ENCODE results near the gene GTF3C2. TPM values are rescaled to one million over a fixed set of nuclear protein-coding genes. Genes with fewer than 3 reads are reported as not detected.

The GTF3C2 gene
- total and polyA plus RNA-seq, 2 of the 13 experiments (the other 11 are each of a cell fraction or from before 2014, with no cell fraction given), result 77.5 to 130 TPM

DNA sequence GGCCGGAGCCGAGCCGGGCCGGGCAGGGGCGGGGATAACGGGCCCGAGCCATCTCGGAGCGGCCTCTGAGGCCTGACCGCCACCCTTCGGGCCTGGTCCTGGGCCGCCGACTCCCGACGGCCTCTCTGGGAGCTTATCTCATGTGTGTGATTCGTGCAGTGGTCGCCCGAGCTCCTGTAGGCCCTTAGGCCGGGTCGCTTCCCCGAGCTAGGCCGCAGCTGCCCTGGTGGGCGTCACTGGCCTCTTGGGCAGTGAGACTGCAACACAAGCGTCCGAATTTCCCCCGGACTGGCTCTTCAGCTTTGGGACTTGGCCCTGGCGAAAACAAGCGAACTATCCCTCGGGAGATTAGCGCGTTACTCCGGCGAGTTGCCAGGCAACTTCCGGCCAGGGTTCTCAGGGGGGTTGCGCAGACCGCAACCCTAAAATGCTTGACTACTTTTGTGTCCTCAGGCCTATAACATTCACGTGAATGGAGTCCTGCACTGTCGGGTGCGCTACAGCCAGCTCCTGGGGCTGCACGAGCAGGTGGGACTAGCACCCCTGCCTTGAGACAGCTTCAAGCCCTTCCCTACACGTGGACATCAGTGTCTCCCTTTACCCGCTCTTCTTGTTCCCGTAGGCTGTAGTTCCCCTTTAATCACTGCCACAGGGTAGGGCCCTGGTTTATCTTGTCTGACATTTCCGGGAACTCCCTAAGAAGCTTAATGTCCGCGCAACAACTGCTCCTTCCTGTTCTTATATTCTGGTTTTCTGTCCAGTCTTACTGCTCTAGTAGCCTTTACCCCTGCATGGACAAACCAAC is 14.5 kb upstream of the GTF3C2 start (continued):
- TF ChIP-seq, protein P1, sequence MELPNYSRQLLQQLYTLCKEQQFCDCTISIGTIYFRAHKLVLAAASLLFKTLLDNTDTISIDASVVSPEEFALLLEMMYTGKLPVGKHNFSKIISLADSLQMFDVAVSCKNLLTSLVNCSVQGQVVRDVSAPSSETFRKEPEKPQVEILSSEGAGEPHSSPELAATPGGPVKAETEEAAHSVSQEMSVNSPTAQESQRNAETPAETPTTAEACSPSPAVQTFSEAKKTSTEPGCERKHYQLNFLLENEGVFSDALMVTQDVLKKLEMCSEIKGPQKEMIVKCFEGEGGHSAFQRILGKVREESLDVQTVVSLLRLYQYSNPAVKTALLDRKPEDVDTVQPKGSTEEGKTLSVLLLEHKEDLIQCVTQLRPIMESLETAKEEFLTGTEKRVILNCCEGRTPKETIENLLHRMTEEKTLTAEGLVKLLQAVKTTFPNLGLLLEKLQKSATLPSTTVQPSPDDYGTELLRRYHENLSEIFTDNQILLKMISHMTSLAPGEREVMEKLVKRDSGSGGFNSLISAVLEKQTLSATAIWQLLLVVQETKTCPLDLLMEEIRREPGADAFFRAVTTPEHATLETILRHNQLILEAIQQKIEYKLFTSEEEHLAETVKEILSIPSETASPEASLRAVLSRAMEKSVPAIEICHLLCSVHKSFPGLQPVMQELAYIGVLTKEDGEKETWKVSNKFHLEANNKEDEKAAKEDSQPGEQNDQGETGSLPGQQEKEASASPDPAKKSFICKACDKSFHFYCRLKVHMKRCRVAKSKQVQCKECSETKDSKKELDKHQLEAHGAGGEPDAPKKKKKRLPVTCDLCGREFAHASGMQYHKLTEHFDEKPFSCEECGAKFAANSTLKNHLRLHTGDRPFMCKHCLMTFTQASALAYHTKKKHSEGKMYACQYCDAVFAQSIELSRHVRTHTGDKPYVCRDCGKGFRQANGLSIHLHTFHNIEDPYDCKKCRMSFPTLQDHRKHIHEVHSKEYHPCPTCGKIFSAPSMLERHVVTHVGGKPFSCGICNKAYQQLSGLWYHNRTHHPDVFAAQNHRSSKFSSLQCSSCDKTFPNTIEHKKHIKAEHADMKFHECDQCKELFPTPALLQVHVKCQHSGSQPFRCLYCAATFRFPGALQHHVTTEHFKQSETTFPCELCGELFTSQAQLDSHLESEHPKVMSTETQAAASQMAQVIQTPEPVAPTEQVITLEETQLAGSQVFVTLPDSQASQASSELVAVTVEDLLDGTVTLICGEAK (IDR thresholded peaks at IDR 0.05), result no peak
- TF ChIP-seq, protein P1 (CRISPR knock-in tag; IDR thresholded peaks at IDR 0.05), result no peak; the same call in 1 of the 2 replicates
- no peak for TF ChIP-seq ATRX (CRISPR knock-in tag; IDR thresholded peaks at IDR 0.05; ENCODE audit: borderline replicate concordance)
- TF ChIP-seq, protein P2, sequence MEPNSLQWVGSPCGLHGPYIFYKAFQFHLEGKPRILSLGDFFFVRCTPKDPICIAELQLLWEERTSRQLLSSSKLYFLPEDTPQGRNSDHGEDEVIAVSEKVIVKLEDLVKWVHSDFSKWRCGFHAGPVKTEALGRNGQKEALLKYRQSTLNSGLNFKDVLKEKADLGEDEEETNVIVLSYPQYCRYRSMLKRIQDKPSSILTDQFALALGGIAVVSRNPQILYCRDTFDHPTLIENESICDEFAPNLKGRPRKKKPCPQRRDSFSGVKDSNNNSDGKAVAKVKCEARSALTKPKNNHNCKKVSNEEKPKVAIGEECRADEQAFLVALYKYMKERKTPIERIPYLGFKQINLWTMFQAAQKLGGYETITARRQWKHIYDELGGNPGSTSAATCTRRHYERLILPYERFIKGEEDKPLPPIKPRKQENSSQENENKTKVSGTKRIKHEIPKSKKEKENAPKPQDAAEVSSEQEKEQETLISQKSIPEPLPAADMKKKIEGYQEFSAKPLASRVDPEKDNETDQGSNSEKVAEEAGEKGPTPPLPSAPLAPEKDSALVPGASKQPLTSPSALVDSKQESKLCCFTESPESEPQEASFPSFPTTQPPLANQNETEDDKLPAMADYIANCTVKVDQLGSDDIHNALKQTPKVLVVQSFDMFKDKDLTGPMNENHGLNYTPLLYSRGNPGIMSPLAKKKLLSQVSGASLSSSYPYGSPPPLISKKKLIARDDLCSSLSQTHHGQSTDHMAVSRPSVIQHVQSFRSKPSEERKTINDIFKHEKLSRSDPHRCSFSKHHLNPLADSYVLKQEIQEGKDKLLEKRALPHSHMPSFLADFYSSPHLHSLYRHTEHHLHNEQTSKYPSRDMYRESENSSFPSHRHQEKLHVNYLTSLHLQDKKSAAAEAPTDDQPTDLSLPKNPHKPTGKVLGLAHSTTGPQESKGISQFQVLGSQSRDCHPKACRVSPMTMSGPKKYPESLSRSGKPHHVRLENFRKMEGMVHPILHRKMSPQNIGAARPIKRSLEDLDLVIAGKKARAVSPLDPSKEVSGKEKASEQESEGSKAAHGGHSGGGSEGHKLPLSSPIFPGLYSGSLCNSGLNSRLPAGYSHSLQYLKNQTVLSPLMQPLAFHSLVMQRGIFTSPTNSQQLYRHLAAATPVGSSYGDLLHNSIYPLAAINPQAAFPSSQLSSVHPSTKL (CRISPR knock-in tag; IDR thresholded peaks at IDR 0.05), result no peak
- TF ChIP-seq ZEB1 (IDR thresholded peaks at IDR 0.05; ENCODE audit: insufficient replicate concordance, low read depth), result no peak
- no peak; the same call in 1 of the 2 replicates for TF ChIP-seq WIZ (CRISPR knock-in tag; IDR thresholded peaks at IDR 0.05)
- TF ChIP-seq ZKSCAN8 (CRISPR knock-in tag; IDR thresholded peaks at IDR 0.05; ENCODE audit: borderline replicate concordance), result no peak
- TF ChIP-seq, protein P3, sequence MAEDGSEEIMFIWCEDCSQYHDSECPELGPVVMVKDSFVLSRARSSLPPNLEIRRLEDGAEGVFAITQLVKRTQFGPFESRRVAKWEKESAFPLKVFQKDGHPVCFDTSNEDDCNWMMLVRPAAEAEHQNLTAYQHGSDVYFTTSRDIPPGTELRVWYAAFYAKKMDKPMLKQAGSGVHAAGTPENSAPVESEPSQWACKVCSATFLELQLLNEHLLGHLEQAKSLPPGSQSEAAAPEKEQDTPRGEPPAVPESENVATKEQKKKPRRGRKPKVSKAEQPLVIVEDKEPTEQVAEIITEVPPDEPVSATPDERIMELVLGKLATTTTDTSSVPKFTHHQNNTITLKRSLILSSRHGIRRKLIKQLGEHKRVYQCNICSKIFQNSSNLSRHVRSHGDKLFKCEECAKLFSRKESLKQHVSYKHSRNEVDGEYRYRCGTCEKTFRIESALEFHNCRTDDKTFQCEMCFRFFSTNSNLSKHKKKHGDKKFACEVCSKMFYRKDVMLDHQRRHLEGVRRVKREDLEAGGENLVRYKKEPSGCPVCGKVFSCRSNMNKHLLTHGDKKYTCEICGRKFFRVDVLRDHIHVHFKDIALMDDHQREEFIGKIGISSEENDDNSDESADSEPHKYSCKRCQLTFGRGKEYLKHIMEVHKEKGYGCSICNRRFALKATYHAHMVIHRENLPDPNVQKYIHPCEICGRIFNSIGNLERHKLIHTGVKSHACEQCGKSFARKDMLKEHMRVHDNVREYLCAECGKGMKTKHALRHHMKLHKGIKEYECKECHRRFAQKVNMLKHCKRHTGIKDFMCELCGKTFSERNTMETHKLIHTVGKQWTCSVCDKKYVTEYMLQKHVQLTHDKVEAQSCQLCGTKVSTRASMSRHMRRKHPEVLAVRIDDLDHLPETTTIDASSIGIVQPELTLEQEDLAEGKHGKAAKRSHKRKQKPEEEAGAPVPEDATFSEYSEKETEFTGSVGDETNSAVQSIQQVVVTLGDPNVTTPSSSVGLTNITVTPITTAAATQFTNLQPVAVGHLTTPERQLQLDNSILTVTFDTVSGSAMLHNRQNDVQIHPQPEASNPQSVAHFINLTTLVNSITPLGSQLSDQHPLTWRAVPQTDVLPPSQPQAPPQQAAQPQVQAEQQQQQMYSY (CRISPR knock-in tag; IDR thresholded peaks at IDR 0.05), result no peak
- TF ChIP-seq, protein P4, sequence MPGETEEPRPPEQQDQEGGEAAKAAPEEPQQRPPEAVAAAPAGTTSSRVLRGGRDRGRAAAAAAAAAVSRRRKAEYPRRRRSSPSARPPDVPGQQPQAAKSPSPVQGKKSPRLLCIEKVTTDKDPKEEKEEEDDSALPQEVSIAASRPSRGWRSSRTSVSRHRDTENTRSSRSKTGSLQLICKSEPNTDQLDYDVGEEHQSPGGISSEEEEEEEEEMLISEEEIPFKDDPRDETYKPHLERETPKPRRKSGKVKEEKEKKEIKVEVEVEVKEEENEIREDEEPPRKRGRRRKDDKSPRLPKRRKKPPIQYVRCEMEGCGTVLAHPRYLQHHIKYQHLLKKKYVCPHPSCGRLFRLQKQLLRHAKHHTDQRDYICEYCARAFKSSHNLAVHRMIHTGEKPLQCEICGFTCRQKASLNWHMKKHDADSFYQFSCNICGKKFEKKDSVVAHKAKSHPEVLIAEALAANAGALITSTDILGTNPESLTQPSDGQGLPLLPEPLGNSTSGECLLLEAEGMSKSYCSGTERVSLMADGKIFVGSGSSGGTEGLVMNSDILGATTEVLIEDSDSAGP (CRISPR knock-in tag; IDR thresholded peaks at IDR 0.05; ENCODE audit: borderline replicate concordance), result no peak; the same call in 1 of the 2 replicates
